Erythroblast (primary cell): Measurements from ENCODE around the gene MAD1L1.

Experiments used
- GATA1 ChIP-seq: IDR thresholded peaks from 2 replicates; pipeline ENCODE4 v1.6.1; 2011; ENCODE audit warnings: low read depth, mild to moderate bottlenecking, control low read depth, low read length, moderate library complexity
- POLR2A ChIP-seq: IDR thresholded peaks from 2 replicates; pipeline ENCODE4 v1.6.1; 2011; ENCODE audit warnings: mild to moderate bottlenecking, low read length

GRCh38 chr7:2260820-2261219 lies 28.1 kb upstream of the MAD1L1 start:
- TF ChIP-seq POLR2A (no peak), GATA1 (no peak)
